H1 (cell line): ENCODE results near the gene ZNF652.
"Not testable (repeated sequence)": the region's sequence is repeated elsewhere in the genome, so short reads cannot be mapped to it uniquely, and the experiment has no call there.

Source experiments
- JUN ChIP-seq: IDR thresholded peaks from 2 replicates; pipeline ENCODE4 v1.6.1; 2011; ENCODE audit warnings: low read depth, mild to moderate bottlenecking, improper control_type of control experiment, low read length
- TEAD4 ChIP-seq: IDR thresholded peaks from 2 replicates; pipeline ENCODE4 v1.6.1; 2012; ENCODE audit warnings: low read depth, low read length, inconsistent platforms, mixed read lengths

DNA sequence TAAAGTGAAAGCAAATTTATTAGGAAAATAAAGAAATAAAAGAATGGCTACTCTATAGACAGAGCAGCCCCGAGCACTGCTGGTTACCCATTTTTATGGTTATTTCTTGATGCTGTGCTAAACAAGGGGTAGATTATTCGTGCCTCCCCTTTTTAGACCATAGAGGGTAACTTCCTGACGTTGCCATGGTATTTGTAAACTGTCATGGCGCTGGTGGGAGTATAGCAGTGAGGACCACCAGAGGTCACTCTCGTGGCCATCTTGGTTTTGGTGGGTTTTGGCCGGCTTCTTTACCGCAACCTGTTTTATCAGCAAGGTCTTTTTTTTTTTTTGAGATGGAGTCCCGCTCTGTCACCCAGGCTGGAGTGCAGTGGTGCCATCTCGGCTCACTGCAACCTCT lies 100.5 kb downstream of the ZNF652 start:
- not testable (repeated sequence) for TF ChIP-seq JUN, TEAD4
